ES-I3 (cell line): ENCODE measurements around the gene C1QTNF6.

Source experiments
- H3K36me3 ChIP-seq: 2 replicates; pipeline ENCODE4 v1.6.1; 2013; ENCODE audit warnings: mild to moderate bottlenecking, low read length, control low read depth, moderate library complexity; ENCODE audit not compliant: insufficient read depth
- H3K4me1 ChIP-seq: 2 replicates; pipeline ENCODE4 v1.6.1; 2013; ENCODE audit warnings: mild to moderate bottlenecking, control low read depth, low read length; ENCODE audit not compliant: insufficient read depth
- H3K9ac ChIP-seq: 2 replicates; pipeline ENCODE4 v1.6.1; 2013; ENCODE audit warnings: low read depth, mild to moderate bottlenecking, low read length, moderate library complexity
- H3K9me3 ChIP-seq: 2 replicates; pipeline ENCODE4 v1.6.1; 2013; ENCODE audit warnings: mild to moderate bottlenecking, low read length, moderate library complexity; ENCODE audit not compliant: control insufficient read depth, insufficient read depth

The C1QTNF6 gene

DNA sequence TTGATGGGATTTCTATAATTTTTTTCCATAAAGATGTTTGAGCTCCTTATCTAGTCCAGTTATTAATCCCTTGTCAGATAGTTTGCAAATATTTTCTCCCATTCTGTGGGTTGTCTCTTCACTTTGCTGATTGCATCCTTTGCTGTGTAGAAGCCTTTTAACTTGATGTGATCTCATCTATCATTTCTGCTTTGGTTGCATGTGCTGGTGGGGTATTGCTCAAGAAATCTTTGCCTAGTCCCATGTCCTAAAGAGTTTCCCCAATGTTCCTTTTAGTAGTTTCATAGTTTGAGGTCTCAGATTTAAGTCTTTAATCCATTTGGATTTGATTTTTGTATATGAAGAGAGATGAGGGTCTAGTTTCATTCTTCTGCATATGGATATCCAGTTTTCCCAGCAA is 36.6 kb downstream of the C1QTNF6 start:
- Histone ChIP-seq H3K36me3 (no peaks in the 10 kb centered on the region), H3K9me3 (no peaks in the 10 kb centered on the region; the same call in 1 of the 2 replicates), H3K4me1 (peaks cover 5% of the 10 kb centered on the region; the same call in 1 of the 2 replicates), H3K9ac (no peak overlapping the region)

DNA sequence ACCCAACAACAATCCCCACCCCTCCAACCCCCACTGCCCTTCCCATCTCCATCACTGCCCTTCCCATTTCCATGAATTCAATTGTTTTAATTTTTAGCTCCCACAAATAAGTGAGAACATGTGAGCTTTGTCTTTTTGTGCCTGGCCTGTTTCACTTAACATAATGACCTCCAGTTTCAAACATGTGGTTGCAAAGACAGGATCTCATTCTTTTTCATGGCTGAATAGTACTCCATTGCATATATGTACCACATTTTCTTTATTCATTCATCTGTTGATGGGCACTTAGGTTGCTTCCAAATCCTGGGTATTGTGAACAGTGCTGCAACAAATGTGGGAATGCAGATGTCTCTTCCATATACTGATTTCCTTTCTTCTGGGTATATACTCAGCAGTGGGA is 37.3 kb downstream of the C1QTNF6 start:
- Histone ChIP-seq H3K36me3 (no peaks in the 10 kb centered on the region), H3K9me3 (no peaks in the 10 kb centered on the region; the same call in 1 of the 2 replicates), H3K4me1 (peaks cover 5% of the 10 kb centered on the region; the same call in 1 of the 2 replicates), H3K9ac (no peak overlapping the region)

DNA sequence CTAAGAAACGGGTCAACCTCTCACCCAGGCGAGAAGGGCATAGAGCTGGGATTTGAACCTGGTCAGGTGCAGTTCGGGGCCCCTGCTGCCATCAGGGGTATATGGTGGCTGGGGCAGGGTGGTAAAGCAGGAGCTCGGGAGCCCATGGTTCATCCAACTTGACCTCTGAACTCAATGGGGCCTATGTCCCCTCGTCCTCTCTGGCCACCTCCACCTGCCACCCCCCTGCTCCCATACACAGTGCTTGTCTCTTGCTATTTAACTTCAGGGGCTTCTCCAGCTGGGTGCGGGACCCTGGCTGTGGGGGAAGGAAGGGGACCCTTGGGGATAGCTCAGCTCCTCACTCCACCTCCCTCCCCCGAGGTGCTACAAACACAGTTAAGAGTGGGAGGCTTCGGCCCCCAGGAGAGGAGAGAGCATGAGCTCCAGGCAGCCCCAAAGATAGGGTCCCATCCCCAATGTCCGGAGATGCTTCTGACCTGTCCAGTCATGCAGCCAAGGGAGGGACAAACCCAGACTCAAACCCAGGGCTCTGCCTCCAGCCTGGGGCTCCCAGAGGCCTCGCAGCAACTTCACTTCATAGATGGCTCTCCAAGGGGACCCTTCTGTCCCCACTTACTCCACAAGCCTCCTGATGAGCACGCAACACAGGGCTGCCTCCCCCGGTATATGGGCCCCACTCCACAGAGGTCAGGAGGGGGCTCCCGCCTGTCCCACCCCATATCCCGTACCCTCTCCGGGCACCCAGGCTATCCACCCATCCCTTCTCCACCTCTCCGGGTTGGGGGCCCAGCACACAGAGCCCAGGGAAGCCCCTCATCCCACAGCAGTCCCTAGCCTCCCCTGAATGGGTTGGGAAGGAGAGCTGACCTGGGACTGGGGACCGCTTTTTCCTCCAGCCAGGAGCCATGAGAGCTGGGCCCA is 39.0 kb downstream of the C1QTNF6 start:
- peaks cover 5% of the 10 kb centered on the region; the same call in 1 of the 2 replicates for H3K4me1 ChIP-seq
- H3K36me3 ChIP-seq: no peaks in the 10 kb centered on the region
- no peaks in the 10 kb centered on the region for H3K9me3 ChIP-seq
- H3K9ac ChIP-seq: no peak overlapping the region

DNA sequence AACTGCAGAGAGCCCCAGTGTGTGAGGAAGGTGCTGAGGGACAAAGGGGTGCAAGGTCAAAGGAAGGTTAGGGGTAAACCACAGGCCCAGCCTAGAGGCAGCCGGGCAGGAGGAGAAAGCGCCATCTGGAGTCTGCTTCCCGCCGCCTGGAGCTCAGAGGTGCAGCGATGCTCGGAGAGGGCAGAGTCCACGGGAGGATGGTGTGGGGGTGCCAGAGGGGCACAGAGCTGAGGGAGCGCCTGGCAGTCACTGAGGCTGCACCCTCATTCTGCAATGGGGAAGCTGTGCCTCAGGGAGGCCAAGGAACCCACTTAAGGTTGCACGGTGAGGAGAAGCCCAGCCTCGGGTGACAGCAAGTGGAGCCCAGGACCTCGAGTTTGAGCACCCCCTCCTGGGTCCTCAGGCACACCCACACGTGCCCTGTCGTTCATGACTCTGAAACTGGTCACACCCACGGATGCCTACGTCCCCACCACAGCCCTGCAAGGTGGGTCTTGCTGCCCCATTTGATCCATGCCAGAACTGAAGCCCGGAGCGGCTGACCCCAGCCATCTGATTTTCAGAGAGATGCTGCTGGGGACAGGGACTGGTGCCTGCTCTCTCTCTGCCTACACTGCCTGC is 39.9 kb downstream of the C1QTNF6 start:
- H3K4me1 ChIP-seq: peaks cover 5% of the 10 kb centered on the region; the same call in 1 of the 2 replicates
- H3K9me3 ChIP-seq: no peaks in the 10 kb centered on the region
- no peak overlapping the region for H3K9ac ChIP-seq
- H3K36me3 ChIP-seq: no peaks in the 10 kb centered on the region

DNA sequence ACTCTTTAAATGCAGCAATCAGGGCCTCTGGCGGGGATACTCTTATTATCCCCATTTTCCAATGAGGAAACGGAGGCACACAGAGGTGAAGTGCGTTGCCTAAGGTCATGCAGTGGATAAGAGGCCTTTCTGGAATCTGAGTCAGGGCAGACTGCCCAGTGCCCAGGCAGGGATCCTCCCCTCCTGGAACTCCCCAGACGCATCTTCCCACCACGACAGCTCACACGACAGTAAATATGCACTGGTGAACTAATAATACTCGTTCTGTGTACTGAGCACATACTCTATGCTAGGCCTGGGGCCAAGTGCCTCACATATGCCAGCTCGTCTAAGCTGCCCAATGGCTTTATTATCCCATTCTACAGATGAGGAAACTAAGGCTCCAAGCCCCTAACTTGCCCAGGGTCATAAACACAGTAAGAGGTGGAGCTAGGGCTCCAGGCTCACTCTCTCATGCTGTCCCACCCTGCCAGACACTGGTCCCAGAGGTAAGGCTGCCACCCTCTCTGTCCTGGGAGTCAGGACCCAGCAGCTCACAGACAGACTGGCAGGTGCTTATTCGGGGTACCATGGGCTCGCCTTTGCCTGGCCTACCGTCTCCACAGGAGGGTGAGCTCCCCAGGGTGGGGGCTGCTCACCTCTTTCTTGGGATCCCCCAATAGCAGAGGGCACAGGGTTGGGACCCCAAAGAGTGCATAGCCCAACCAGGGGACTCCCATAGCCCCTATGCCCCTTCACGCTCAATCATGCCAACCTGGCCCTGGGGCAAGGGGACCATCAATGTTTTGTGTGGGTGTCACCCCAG is 40.7 kb downstream of the C1QTNF6 start:
- Histone ChIP-seq H3K4me1 (peaks cover 5% of the 10 kb centered on the region; the same call in 1 of the 2 replicates), H3K9me3 (no peaks in the 10 kb centered on the region), H3K9ac (no peak overlapping the region), H3K36me3 (no peaks in the 10 kb centered on the region)

DNA sequence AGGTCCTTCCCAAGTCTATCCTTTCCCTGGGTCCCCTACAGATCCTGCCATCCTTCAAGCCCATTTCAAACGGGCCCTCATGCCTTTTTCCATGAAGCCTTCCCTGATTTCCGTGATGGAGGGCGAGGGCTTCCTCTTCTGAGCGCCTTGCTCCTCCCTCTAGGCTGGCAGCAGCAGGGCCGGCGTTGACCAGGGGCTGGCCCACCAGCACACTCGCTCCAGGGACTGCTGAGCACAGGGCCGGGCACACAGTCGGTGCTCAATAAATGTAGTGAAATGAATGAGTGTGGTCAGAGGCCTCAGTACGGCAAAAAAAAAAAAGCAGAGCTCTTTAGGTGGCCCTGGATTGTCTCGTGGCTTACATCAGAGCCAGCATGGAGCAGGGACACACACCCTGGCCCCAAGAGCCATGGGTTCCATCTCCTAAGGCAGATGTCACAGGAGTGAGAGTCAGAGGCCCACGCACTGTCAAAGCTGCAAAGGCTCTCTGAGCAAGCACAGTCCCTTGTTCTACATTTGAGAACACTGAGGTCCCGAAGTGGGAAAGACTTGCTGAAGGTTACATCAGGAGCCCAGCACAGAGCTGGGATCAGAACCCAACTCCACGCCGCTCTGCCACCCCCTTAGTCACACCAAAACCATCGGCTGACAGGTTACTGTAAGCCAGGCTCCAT is 41.4 kb downstream of the C1QTNF6 start:
- no peak overlapping the region for H3K9ac ChIP-seq

DNA sequence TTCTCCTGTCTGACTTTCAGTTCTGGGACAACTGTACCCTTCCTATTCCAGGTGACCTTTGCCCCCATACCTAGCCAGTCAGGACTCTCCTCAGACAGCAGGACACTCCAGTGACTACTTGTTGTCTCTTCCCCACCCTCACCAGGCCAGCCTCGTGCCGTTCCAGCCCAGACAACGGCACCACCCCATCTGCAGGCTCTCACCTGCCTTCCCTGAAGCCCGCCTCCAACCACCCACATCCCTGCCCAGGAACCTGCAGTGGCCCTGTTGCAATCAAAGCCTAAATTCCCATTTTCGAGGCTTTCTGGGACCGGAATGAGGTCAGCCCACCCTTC is 42.0 kb downstream of the C1QTNF6 start:
- peaks cover 5% of the 10 kb centered on the region; the same call in 1 of the 2 replicates for H3K4me1 ChIP-seq
- no peak overlapping the region for H3K9ac ChIP-seq
- H3K36me3 ChIP-seq: no peaks in the 10 kb centered on the region
- no peaks in the 10 kb centered on the region for H3K9me3 ChIP-seq

More for the DNA sequence above, 41.4 kb downstream of the C1QTNF6 start:
- H3K36me3 ChIP-seq: no peaks in the 10 kb centered on the region
- H3K9me3 ChIP-seq: no peaks in the 10 kb centered on the region
- peaks cover 5% of the 10 kb centered on the region; the same call in 1 of the 2 replicates for H3K4me1 ChIP-seq

DNA sequence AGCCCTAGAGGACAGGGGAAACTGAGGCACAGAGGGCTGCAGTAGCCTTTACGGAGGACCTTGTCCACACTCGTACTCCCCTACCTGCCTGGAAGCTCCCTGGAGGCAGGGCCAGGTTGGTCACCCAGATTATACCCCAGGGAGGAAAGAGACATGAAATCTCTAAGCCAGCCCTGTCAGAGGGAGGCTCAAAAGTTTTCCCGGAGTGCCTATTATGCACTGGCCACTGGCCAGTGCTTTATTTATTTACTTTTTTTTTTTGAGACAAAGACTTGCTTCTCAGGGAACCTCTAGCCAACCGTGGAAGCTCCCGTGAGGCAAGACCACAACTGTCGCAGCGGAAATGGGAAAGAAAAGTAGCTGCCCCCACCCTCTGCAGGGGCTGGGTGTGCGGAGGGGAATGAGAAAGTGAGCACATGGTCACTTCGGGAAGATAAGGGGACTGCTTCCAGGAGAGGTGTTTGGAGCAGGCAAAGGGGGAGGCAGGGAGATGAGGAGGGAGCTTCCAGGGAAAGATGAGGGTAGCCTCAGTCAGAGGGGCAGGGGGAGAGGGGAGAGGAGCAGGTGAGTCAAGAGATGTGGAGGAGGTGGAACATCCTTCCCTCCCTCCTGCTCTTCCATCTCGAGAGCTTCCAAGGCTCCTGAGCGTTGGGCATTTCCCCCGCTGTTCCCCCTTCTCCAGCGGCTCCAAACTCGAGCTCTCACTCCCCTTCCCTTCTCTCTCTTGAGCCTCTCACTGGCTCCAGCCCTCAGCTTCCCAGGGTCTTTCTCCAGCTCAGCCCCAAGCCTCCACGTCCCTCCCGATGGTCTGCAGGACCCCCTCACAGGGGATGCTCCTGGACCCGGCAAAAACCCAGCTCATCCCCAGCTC is 42.6 kb downstream of the C1QTNF6 start:
- Histone ChIP-seq H3K4me1 (peaks cover 5% of the 10 kb centered on the region; the same call in 1 of the 2 replicates), H3K9ac (no peak overlapping the region), H3K9me3 (no peaks in the 10 kb centered on the region), H3K36me3 (no peaks in the 10 kb centered on the region)

DNA sequence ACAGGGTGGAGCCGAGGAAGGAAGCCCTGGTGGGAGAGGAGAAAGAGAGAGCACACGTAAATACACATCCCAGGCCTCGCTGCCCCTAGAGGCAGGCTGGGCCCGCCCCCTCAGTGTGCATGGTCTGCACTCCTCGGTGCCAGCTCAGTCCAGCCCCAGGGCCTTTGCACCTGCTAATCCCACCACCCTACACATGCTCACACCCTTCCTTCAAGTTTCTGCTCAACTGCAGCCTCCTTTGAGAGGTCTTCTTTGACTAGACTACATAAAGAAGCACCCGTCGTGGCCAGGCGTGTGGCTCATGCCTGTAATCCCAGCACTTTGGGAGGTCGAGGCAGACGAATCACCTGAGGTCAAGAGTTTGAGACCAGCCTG is 43.9 kb downstream of the C1QTNF6 start:
- Histone ChIP-seq H3K36me3 (no peaks in the 10 kb centered on the region), H3K9ac (no peak overlapping the region), H3K9me3 (no peaks in the 10 kb centered on the region), H3K4me1 (peaks cover under 1% of the 10 kb centered on the region; the same call in 1 of the 2 replicates)

DNA sequence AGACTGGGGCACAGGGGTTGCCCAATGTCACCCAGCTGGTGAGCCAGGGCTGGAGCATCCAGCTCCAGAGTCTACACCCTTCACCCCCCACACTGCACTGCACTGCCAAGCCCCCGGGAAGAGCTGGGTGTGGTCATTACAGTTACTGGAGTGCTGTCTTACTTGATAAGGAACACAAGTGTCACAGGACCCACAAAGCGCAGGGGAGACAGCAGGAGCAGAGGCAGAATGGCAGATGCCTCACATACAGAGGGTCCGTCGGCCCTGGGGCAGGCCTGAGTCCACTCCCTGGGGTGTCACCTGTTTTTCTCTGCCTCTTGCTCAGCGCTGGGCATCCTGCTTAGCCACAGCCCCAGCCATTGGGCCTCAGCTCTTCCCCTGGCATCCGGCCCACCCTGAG is 46.1 kb downstream of the C1QTNF6 start:
- H3K9ac ChIP-seq: no peak overlapping the region
- H3K4me1 ChIP-seq: no peaks in the 10 kb centered on the region; the same call in 1 of the 2 replicates
- no peaks in the 10 kb centered on the region for H3K9me3 ChIP-seq
- no peaks in the 10 kb centered on the region; the same call in 1 of the 2 replicates for H3K36me3 ChIP-seq

DNA sequence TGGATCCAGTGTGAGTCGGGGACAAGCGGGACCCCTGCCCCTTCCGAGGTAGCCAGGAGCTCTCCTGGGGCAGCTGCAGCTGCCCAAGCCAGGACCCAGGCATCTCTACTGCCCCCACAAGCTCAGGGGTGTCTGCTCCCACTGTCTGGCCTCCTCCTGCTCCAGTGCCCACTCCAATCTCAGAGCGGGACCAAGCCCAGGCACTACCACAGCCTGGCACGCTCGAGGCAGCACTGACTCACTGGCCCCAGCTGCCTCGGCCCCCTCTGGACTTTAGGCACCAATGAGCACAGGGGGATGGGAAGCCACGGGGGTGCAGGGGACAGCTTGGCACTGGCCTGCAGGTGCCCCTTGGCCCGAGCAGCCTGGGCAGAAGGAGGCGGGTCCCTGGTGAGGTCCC is 46.6 kb downstream of the C1QTNF6 start:
- no peaks in the 10 kb centered on the region; the same call in 1 of the 2 replicates for H3K36me3 ChIP-seq
- no peaks in the 10 kb centered on the region; the same call in 1 of the 2 replicates for H3K4me1 ChIP-seq
- no peak overlapping the region for H3K9ac ChIP-seq
- H3K9me3 ChIP-seq: no peaks in the 10 kb centered on the region

DNA sequence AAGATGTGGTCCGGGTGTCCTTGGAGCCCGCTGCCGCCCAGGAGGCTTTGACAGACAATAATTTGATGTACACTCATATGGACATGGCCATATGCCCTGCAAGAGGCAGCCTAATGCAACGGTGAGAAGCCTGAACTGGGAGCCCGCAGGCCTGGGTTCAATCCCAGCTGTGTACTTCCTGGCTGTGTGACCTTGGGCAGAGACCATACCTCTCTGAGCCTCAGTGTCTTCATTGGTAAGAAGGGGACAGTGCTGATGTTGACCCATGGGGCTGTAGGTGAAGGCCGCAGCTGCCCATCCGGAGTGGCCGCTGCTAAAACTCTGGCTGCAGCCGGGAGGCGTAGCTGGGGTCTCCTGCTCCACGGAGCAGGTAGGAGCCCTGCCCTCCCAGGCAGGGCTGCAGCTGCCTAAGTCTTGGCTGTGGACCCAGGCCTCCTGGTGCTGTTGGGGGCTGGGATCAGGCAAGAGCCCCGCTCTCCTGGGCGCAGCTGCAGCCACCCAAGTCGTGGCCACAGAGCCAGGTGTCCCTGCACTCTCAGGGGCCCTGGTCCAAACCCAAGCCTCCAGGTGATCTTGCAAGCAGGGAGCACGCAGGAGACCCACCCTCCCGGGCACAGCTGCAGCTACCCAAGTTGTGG is 47.2 kb downstream of the C1QTNF6 start:
- H3K9me3 ChIP-seq: no peaks in the 10 kb centered on the region
- H3K36me3 ChIP-seq: no peaks in the 10 kb centered on the region; the same call in 1 of the 2 replicates
- H3K9ac ChIP-seq: no peak overlapping the region
- no peaks in the 10 kb centered on the region; the same call in 1 of the 2 replicates for H3K4me1 ChIP-seq

DNA sequence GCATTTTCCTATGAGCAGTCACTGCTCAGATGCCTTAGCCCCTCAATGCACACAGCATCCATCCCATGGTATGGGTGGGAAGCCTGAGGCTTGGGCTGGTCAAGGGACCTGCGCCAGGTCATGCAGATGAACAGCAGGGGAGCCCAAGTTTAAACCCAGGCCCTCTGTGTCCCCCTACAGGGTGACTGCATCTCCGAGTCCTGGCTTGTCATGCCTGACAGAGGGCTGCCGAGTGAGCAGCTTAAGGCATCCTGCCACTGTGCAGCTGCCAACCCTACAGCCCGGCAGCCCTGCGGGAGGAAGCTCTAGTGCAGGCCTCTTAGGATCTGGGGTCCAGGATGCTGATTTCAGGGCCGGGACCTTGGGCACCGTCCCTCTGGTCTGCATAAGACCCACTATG is 48.3 kb downstream of the C1QTNF6 start:
- H3K36me3 ChIP-seq: no peaks in the 10 kb centered on the region; the same call in 1 of the 2 replicates
- H3K4me1 ChIP-seq: no peaks in the 10 kb centered on the region
- H3K9me3 ChIP-seq: no peaks in the 10 kb centered on the region
- H3K9ac ChIP-seq: no peak overlapping the region
